HEK293 (cell line): ENCODE data around the gene POLDIP2.

Experiments used
- CTCF ChIA-PET: fragments of 350-600 bp; formaldehyde crosslinking; extraction: SDS; loops from one replicate; lab custom pipeline; 2021; ENCODE audit warnings: antibody characterized with exemption; lab: Yijun Ruan, JAX
- POLR2A ChIA-PET: fragments of 300-600 bp; formaldehyde crosslinking; extraction: SDS; loops from one replicate; lab custom pipeline; 2020; ENCODE audit warnings: antibody characterized with exemption, inconsistent platforms; lab: Yijun Ruan, JAX
- H3K27ac ChIP-seq: fragments of 200-500 bp; sonication (Bioruptor generic); 2 replicates; pipeline ENCODE4 v1.5.1; 2014; ENCODE audit warnings: low read depth, low read length, control low read depth, inconsistent platforms; ENCODE audit errors: extremely low read depth
- H3K36me3 ChIP-seq, 2 experiments: fragments of 200-500 bp in 1 of 2; sonication (Bioruptor generic) in 1 of 2; 1 replicate in 1 of 2; 2 replicates in 1 of 2; pipeline ENCODE4 v1.5.1; 2014 to 2017; ENCODE audit warnings: inconsistent platforms in 2 of 2, low read length in 2 of 2; ENCODE audit not compliant: control insufficient read depth in 2 of 2, insufficient read depth in 1 of 2
- H3K4me1 ChIP-seq: fragments of 200-500 bp; sonication (Bioruptor generic); 2 replicates; pipeline ENCODE4 v1.5.1; 2014; ENCODE audit warnings: mild to moderate bottlenecking, low read length, inconsistent platforms; ENCODE audit not compliant: control insufficient read depth, insufficient read depth
- H3K4me3 ChIP-seq: 2 replicates; pipeline ENCODE4 v1.5.1; 2011; ENCODE audit warnings: low read depth, mild to moderate bottlenecking, control low read depth, low read length, moderate library complexity
- H3K9me3 ChIP-seq: fragments of 200-500 bp; sonication (Bioruptor generic); 2 replicates; pipeline ENCODE4 v1.5.1; 2014; ENCODE audit warnings: low read depth, low read length, inconsistent platforms; ENCODE audit not compliant: control insufficient read depth, insufficient read depth
- HOXD13 ChIP-seq: sonication (generic); formaldehyde crosslinking; IDR thresholded peaks from 2 replicates; pipeline ENCODE4 v1.8.0; 2022; ENCODE audit warnings: missing genetic modification reagents, borderline replicate concordance
- KLF16 ChIP-seq: fragments of 450-650 bp; formaldehyde crosslinking; IDR thresholded peaks from 2 replicates; pipeline ENCODE4 v1.5.1; 2017; ENCODE audit warnings: missing biosample characterization, missing genetic modification characterization
- REST ChIP-seq: fragments of 450-650 bp; formaldehyde crosslinking; IDR thresholded peaks from 2 replicates; pipeline ENCODE4 v1.5.1; 2016; ENCODE audit warnings: missing biosample characterization, missing genetic modification characterization
- TCF7L2 ChIP-seq: IDR thresholded peaks from 2 replicates; pipeline ENCODE4 v1.6.1; 2011; ENCODE audit warnings: low read depth, mild to moderate bottlenecking, inconsistent platforms, low read length, moderate library complexity, borderline replicate concordance
- ZBTB1 ChIP-seq: fragments of 450-650 bp; formaldehyde crosslinking; IDR thresholded peaks from 2 replicates; pipeline ENCODE4 v1.5.1; 2016; ENCODE audit warnings: missing biosample characterization, missing genetic modification characterization
- ZFP3 ChIP-seq: fragments of 450-650 bp; formaldehyde crosslinking; IDR thresholded peaks from 2 replicates; pipeline ENCODE4 v1.5.1; 2016; ENCODE audit warnings: low read depth, missing biosample characterization, missing genetic modification characterization
- ZNF121 ChIP-seq: fragments of 450-650 bp; formaldehyde crosslinking; IDR thresholded peaks from 2 replicates; pipeline ENCODE4 v1.5.1; 2016; ENCODE audit warnings: missing biosample characterization, missing genetic modification characterization
- ZNF140 ChIP-seq: fragments of 450-650 bp; formaldehyde crosslinking; IDR thresholded peaks from 2 replicates; pipeline ENCODE4 v1.5.1; 2016; ENCODE audit warnings: missing biosample characterization, missing genetic modification characterization
- ZNF148 ChIP-seq: fragments of 450-650 bp; formaldehyde crosslinking; IDR thresholded peaks from 2 replicates; pipeline ENCODE4 v1.5.0; 2017; ENCODE audit warnings: missing biosample characterization, missing genetic modification characterization, borderline replicate concordance
- ZNF23 ChIP-seq: fragments of 450-650 bp; formaldehyde crosslinking; IDR thresholded peaks from 2 replicates; pipeline ENCODE4 v1.5.1; 2016; ENCODE audit warnings: missing biosample characterization, missing genetic modification characterization, borderline replicate concordance
- ZNF747 ChIP-seq: fragments of 450-650 bp; formaldehyde crosslinking; IDR thresholded peaks from 2 replicates; pipeline ENCODE4 v1.5.1; 2016; ENCODE audit warnings: missing biosample characterization, missing genetic modification characterization
- ZSCAN18 ChIP-seq: fragments of 450-650 bp; formaldehyde crosslinking; IDR thresholded peaks from 2 replicates; pipeline ENCODE4 v1.5.1; 2016; ENCODE audit warnings: missing biosample characterization, missing genetic modification characterization
- ZXDB ChIP-seq: fragments of 450-650 bp; formaldehyde crosslinking; IDR thresholded peaks from 2 replicates; pipeline ENCODE4 v1.5.1; 2016; ENCODE audit warnings: missing biosample characterization, missing genetic modification characterization

POLDIP2 gene

GRCh38 chr17:28399808-28400207 lies 42.5 kb upstream of the POLDIP2 start:
- H3K4me3 ChIP-seq = no peak overlapping the region
- H3K4me1 ChIP-seq = no peaks in the 10 kb centered on the region
- H3K27ac ChIP-seq = no peak overlapping the region
- CTCF ChIA-PET = interaction anchor here (0.6 kb wide), 2 partner anchors 16 to 25 kb away, joined by 4 to 5 read pairs; no protein-coding TSS in a partner anchor
- H3K9me3 ChIP-seq = no peaks in the 10 kb centered on the region
- H3K36me3 ChIP-seq = peaks cover 4 to 94% of the 10 kb centered on the region in 2 experiments; a peak in 1 of 3 replicates
- TF ChIP-seq ZNF23 (tag by site-specific recombination) (no peak), ZNF121 (tag by site-specific recombination) (peak; percentile 87), ZSCAN18 (no peak), ZXDB (tag by site-specific recombination) (no peak)
- POLR2A ChIA-PET = interaction anchor here (0.6 to 1.0 kb wide), 2 partner anchors 34 to 42 kb away, joined by 6 read pairs; partner anchors contain the start of gene POLDIP2

- Histone ChIP-seq H3K9me3 (no peaks in the 10 kb centered on the region), H3K27ac (no peak overlapping the region), H3K4me1 (no peaks in the 10 kb centered on the region), H3K4me3 (no peak overlapping the region)
- no peak for TF ChIP-seq ZNF148 (tag by site-specific recombination)
- no peak for TF ChIP-seq REST (tag by site-specific recombination)
- no peak for TF ChIP-seq ZFP3 (tag by site-specific recombination)
- no peak for TF ChIP-seq ZNF140 (tag by site-specific recombination)
- TF ChIP-seq KLF16 (tag by site-specific recombination) = no peak
- no peak for TF ChIP-seq TCF7L2
- TF ChIP-seq ZNF747 (tag by site-specific recombination) = no peak
- TF ChIP-seq ZBTB1 (tag by site-specific recombination) = no peak
- TF ChIP-seq HOXD13 = no peak
- TF ChIP-seq, all 188 proteins: peak for 0
- ChIA-PET CTCF (interaction anchor here (0.5 to 3.0 kb wide), 2 partner anchors 18 to 48 kb away, joined by 3 to 17 read pairs; no protein-coding TSS in a partner anchor), POLR2A (interaction anchor here (2.1 kb wide), 1 partner anchor 9 kb away, joined by 7 read pairs; no protein-coding TSS in a partner anchor)
- H3K36me3 ChIP-seq = peaks cover 0 to 90% of the 10 kb centered on the region in 2 experiments; a peak in 1 of 3 replicates
Observed at GRCh38 chr17:28398280-28398981, 41.1 kb upstream of the POLDIP2 start.
